HG02973 (cell line): Measurements from ENCODE around the gene AKT1S1.

ENCODE experiments used
- ATAC-seq: cut with Tn5 transposase; IDR thresholded peaks from one replicate; pipeline ENCODE4 v1.9.1; 2021; ENCODE audit warnings: moderate library complexity; ENCODE audit not compliant: unreplicated experiment

AKT1S1 gene

DNA sequence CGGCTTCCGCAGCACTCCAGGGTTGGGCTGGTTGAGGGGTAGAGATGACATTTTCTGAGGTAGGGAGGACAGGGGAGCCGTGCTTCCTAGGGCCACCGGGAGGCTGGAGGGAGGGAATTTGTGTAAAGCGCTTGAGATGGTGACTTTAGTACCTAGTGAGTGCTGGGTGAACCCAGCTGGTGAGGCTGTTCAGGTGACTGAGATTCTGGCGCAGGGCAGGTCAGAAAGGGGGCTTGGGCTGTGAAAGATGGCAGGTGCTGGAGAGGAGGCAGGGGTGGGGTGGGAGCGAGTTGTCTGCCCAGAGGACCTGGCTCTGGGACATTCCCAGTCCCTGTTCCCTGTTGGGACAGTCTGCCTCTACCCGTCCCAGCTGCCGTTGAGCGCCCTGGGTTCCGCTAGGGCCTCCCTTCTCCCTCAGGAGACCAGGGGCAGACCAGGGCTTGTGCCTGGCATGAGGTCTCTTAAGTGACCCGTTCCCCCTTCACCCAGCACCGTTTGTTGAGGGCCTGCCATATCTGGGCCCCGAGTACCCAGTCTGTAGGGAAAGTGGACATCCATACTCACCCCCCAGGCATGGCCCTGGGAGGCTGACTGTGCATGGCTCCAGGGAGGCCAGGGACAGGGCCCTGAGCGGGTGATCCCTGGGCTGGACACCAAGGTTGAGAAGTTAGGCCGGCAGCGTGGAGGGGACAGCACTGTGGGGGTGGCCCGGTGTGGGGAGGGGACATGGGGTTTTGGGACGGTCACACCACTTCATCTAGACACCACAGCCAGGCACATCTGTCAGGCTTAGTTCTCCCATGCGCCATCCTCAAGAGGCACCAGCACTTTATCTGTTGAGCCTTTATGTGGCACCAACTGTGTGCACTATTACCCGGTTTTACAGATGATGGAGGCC is 21.2 kb downstream of the AKT1S1 start:
- no peak for ATAC-seq

DNA sequence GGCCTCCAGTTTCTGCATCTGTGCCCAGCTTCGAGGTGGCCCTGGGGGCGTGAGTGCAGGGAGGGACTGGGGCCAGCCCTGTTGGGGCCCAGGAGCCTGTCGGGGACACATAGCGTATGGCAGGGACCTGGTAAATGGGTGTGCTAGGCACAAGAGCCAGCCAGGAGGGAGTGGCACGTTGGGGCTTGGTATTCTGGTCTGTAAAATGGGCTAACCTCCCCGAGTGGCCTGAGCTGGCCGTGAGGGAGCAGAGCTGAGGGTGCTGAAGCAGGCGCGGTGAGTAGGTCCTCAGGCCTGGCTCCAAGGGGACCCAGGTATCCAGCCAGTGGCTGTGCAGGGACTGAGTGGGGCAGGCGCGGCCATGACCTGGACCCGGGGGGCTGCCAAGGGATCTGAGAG is 21.9 kb downstream of the AKT1S1 start:
- no peak for ATAC-seq

DNA sequence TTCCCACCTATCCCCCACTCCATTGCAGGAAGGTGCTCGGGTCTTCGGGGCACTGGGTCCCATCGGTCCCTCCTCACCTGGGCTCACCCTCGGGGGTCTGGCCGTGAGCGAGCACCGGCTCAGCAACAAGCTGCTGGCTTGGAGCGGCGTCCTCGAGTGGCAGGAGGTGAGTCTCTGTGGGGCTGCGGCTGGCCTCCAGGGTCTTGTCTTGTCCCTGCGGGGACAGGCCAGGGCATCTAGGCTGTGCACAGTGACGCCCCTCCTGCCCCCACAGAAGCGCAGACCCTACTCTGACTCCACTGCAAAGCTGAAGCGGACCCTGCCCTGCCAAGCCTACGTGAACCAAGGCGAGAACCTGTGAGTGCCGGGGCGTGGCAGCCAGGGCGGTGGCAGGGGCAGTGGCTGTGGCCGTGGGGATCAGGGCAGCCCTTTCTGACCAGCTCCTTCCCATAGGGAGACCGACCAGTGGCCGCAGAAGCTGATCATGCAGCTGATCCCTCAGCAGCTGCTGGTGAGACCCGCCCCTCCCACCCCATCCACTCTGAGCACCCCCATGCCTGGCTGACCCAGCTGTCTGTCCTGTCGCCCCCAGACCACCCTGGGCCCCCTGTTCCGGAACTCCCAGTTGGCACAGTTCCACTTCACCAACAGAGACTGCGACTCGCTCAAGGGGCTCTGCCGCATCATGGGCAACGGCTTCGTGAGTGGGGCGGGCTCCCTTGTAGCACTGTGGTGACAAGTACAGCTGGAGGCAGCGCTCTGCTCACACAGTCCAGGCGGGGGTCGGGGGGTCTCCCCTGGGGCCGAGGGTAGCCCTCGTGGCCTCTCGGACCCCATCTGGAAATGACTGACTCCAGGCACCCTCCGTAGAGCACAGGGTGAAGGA is 22.5 kb downstream of the AKT1S1 start:
- no peak for ATAC-seq

DNA sequence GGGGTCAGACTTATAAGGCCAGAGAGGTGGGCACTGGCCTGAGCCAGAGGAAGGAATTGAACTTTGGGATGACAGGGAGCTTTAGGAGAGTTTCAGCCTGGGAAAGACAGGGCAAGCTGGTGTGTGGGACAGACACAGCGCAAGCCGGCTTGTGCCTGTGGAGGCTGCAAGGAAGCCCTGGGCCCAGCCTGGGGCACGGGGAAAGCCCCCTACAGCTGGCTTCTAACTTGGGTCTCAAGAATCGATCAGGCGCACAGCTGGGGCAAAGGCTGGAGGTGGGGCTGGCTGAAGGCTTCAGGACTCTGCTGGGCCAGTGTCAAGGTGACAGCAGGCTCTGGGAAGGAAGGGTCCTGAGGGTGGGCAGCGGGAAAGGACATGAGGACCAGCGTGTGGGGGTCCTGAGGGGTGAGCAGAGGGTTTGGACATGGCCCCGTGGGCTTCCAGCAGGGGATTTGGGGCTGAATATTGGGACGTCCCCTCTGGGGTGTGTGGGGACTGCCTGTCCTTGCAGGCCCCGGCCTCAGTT is 23.2 kb downstream of the AKT1S1 start:
- ATAC-seq = no peak

DNA sequence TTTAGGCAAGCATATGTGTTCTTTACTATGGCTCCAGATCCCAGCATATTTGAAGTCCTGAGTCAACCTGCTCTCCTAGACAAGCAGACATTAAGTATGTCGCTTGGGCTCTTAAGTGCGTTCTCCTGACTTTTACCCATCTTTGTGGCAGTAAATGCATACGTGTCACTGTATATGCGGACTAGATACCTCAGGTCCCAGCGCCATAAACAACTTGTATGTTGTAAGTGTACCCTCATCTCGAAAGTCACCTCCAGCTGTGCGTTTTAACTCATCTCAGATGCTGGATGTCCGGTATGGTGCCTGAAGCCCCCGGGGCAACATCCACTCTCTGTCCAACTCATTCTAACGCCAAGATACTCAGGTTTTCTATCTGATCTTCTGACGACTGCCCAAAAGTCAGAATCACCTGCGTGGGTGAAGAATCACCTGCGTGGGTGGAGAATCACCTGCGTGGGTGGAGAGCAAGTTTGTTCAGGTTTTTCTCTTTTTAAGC is 24.5 kb downstream of the AKT1S1 start:
- ATAC-seq = no peak

DNA sequence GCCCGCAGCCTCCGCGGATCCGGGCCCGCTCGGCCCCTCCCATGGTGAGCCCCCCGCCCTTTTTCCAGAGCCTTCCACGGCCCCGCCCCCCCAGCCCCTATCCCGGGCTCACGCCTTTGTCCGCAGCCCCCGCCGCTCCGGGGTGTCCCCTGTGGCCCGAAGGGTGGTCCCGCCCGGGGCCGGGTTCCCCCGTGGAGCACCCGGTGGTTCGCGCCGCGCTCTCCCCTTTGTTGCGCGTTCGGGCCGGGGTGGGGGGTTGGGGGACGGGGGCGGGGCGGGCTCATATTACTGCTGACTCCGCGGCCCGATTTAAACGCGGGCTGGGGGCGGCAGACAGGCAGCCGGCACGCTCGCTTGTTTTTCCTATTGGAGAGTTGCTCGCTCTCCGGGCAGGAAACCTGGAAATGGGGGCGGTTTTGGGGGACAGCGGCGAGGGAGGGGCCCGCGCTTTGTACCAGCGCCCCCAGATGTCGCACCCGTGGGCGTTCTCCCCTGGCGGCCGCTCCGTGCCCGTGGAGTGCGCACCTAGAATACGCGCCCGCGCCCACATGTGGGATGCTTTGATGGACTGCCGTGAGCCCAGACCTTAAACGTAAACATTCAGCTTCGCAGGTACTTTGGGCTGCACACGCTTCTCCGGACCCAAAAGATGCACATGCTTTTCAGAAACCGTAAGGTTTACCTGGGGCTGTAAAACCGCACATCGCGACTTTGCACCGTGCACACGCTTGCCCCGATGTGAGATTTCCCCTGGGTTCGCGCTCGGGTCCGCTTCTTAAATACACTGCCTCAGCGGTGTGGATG is 25.5 kb downstream of the AKT1S1 start:
- peak; percentile 13 for ATAC-seq

DNA sequence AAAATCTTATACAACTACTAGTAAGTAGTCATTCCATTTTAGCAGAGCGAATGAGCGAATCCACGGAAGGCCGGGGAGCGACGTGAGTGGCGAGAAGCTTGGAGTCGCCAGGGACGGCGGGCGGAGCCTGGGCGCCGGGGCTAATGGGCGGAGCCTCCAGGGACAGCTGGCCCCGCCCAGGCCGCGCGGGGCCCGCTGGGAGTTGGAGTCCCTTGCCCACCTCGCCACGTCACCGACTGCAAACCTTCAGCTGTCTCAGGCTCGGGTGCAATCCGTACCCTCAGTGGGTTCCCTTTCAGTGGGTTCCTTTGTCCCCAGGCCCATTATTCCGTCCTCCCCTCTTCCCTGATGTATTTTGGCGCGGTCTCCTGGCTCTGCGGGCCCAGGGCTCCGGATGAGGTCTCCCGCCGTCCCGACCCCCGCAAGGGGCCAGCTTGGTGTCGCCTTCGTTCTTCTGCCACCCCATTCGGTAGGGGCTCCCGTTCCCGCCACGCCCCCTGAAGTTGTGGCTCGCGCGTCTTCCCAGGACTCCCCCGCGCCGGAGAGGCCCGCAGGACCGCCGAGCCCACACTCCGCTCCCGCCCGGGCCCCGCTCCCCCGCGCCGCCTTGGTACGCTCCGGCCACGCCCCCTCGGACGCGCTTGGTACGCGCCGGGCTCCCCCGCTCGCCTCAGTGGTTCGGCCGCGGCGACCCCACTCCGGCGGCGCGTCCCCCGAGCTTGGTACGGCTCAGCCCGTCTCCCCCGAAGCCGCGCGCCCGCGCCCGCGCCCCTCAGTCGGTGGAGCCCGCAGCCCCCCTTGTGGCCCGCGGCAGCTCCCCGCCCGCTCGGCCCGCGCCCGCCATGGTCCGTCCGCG is 26.4 kb downstream of the AKT1S1 start, which contains the start of gene PTOV1:
Gene PTOV1 (plus strand): TSS at position 673 of the 856 bp plus-strand sequence.
- peak; percentile 63 for ATAC-seq

DNA sequence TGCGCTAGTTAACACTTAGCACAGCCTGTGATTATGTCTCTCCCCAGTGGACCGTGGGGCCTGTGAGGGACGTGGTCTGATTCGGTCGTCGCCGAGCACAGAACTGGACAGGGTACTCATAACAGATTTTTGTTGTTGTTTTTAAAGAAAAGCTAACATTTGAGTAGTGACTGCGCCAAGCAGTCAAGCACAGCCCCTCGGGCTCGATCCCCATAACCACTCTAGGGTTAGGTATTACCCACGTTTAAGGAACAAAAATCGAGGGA is 27.0 kb downstream of the AKT1S1 start:
- ATAC-seq = no peak

DNA sequence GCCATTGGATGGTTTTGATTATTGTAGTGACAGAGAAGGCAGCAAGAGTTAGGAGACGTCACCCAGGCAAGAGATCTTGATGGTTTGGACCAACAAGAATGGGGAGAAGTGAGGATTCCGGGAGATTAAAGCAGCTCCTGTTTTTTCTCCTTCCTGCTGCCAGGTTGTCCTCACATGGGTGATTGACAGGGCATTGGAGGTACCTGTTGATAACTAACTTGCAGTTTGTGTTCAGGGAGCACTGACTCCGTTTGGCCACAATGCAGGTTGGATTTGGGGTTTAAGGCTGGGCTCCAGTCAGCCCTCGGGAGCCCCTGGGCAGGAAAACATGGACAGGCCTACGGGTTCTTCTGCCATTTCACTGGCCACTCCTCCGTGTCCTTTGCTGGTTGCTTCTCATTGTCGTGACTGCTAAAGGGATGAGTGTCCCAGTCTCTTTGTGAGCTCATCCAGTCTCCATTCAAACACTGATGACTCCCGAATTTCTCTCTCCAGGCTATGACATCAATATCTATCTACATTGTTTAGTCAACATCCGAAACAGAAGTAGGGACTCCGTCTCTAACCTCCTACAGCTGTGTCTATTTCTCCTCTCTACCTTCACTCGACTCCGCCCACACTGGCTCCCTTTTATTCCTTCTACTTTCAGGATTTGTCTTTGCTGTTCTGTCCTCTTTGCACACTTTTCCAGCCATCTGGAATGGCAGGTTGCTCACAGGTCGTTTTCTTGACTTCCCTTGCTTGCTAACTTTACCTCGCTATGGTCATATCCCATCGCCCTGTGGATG is 27.5 kb downstream of the AKT1S1 start:
- no peak for ATAC-seq

DNA sequence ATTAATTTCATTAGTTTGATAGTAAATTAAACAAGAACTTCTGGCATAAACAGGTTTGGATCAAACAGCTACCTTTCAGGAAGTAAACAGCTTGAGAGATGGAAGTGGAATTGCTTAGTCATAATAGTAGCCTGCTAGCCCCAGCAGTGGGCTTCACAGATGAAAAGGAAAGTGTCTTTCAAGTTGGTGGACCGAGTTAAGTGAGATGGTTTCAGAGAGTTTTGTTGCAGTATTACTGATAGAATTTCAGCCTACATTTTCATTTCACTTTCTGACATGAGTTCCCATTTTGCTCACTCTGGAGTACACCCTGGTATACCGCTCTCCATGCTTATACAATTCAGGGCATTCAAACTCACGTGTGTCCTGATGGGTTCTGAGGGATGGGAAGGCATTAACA is 28.2 kb downstream of the AKT1S1 start:
- ATAC-seq = no peak

DNA sequence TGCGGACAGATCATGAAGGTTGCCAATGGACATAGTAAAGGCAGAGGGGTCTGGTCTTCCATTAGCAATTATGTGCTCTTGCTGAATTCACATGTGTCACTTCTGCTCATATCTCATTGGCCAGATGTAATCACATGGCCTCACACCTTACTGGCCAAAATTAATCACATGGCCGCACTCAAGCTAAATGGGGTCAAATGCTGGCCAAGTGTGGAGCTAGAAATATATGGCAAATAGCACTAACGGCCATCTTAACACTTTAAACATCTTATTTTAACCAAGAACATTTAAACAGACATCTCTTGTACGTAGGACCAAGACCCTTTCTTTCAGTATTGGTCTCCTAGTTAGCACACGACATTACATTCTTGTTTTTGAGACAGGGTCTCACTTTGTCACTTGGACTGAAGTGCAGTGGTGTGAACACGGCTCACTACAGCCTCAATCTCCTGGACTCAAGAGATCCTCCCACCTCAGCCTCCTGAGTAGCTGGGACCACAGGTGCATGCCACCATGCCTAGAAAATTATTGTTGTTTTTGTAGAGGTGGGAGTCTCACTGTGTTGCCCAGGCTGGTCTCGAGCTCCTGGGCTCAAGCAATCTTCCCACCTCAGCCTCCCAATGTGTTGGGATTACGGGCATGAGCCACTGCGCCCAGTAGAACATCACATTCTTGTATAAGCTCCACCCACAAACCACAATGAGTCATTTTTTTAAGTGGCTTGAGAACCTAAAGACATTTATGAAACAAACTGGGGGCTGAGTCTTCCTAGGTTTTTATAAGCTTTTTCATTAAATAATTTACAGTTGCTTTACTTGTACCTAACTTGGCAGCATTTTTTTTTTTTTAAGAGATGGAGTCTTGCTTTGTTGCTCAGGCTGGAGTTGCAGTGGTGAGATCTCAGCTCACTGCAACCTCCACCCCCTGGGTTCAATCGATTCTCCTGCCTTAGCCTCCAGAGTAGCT is 29.1 kb downstream of the AKT1S1 start:
- no peak for ATAC-seq

DNA sequence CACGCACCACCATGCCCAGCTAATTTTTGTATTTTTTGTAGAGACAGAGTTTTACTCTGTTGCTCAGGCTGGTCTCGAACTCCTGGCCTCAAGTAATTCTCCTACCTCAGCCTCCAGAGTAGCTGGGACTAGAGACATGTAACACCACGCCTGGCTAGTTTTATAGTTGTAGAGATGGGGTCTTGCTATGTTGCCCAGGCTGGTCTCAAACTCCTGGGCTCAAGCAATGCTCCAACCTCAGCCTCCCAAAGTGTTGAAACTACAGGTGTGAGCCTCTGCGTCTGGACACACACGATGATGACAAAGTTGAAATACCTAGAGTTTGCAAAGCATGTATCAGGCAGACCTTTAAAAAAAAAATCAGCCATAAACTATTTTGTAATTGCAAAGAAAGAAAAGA is 30.7 kb downstream of the AKT1S1 start:
- no peak for ATAC-seq

DNA sequence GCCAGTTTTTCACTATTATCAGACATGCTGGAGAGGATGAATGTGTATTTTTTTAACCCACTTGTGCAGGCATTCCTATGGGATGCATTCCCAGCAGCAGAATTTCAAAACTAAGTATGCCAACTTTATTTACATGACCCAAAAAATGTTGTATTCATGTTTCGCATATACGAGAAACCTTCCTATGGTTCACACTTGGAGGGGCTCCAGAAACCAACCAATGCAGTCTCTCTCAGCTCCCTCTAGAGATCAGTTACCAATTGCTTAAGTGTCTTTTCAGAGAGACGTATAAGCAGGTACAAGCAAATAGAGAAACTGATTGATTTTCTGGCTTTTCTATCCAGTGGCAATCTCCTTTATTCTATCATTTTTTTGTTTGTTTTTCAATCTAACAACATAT is 31.7 kb downstream of the AKT1S1 start:
- ATAC-seq = no peak

DNA sequence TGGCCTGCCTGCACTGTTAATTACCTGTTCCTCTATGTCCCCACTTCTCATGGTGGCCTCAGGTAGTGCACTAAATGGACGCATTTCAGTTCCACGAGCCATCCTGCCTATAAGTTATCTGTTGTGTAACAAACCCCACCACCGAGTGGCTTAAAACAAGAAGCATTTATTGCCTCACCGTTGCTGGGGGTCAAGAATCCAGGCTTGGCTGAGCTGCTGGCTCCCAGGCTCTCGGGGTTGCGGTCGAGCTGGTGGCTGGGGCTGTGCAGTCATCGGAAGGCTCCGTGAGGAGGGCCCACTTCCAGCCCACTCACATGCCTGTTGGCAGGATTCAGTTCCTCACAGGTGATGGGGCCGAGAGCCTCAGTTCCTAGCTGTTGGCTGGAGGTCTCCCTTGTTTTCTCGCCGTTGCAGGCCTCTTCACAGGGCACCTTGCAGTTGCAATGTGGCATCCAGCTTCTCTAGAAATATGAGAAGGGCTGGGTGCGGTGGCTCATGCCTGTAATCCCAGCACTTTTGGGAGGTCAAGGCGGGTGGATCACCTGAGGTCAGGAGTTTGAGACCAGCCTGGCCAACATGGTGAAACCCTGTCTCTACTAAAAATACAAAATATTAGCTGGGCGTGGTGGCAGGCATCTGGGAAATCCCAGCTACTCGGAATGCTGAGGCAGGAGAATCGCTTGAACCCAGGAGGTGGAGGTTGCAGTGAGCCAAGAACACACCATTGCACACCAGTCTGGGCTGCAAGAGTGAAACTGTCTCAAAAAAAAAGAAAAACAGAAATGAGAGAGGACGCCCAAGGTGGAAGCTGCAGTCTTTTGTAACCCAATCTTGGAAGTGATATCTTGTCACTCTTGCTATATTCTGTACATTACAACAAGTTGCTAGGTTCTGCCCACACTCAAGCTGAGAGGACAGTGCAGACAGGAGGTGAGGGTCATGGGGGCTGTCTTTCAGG is 32.7 kb downstream of the AKT1S1 start:
- no peak for ATAC-seq

DNA sequence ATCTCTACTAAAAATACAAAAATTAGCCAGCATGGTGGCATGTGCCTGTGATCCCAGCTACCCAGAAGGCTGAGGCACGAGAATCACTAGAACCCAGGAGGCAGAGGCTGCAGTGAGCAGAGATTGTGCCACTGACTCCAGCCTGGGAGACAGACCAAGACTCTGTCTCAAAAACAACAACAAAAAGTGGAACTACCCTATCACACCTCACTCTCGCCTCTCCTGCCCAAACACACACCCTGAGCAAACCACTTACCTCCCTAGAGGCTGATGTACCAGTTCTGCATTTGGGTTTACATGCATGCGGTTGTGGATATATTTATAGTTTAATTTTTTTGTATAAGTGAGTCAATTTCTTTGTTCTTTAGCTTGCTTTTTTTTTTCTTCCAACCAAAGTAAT is 33.9 kb downstream of the AKT1S1 start:
- no peak for ATAC-seq

DNA sequence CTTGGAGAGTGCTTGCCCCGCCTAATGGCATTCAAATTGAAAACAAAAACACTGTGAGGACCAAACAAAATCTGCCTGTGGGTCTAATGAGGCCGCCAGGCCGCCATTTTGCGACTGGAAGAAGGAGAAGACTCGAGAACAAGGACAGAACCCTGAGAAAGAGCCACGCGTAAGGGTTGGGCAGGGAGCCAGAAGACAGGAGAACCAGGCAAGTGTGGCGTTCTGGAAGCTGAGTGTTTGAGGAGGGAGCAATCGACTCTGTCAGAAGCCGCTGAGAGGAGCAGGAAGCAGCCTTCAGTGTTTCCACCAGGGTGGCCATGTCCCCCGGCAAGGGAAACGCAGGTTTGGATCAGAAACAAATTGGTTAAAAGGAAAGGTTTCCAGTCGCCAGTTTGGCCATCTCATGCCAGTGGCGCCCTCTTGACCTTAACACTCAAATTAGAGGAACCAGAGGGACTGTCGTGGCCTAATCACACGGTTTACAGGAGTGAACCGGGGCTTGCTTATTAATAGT is 36.4 kb downstream of the AKT1S1 start:
- no peak for ATAC-seq

DNA sequence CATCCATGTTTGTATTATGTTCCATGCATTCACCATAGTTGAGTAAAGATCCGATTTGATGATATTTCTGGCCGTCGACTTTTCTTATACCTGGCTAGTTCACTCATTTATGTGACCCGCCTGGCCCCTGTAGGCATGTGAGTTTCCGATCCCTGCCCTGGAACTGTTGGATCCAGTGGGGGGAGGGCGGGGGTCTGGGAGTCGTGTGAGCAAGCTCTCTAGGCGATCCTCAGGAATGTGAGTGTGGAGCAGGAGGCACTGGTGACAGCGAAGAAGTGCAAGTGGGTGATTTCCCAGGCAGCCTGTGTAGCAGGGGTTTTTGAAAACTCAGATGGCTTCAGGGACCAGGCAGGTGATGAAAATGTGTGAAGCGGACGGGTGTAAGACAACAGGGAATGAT is 36.8 kb downstream of the AKT1S1 start:
- ATAC-seq = no peak
